Neural progenitor cell (in vitro differentiated cells): ENCODE measurements around the gene MKRN2OS. TPM values are rescaled to one million over a fixed set of nuclear protein-coding genes. Genes with fewer than 3 reads are reported as not detected.

Experiments
- DNase-seq: peaks from one replicate; pipeline ENCODE4 v3.0.0-alpha.2; 2016; ENCODE audit warnings: low spot score
- H2AFZ ChIP-seq: fragments of 200-600 bp; sonication (generic); replicated peaks from 2 replicates; pipeline ENCODE4 v1.6.1; 2016; ENCODE audit warnings: antibody characterized with exemption
- H3F3A ChIP-seq: fragments of 200-600 bp; sonication (generic); 2 replicates; pipeline ENCODE4 v1.6.1; 2016; ENCODE audit warnings: antibody characterized with exemption, low read depth
- H3K27ac ChIP-seq: fragments of 200-600 bp; sonication (generic); 2 replicates; pipeline ENCODE4 v1.5.1; 2016; ENCODE audit warnings: mild to moderate bottlenecking
- H3K27me3 ChIP-seq: fragments of 200-600 bp; sonication (generic); 2 replicates; pipeline ENCODE4 v1.6.1; 2016; ENCODE audit warnings: mild to moderate bottlenecking, moderate library complexity
- H3K36me3 ChIP-seq: fragments of 200-600 bp; sonication (generic); 2 replicates; pipeline ENCODE4 v1.5.1; 2016
- H3K4me1 ChIP-seq: fragments of 200-600 bp; sonication (generic); 2 replicates; pipeline ENCODE4 v1.6.1; 2016; ENCODE audit warnings: mixed run types
- H3K4me2 ChIP-seq: fragments of 200-600 bp; sonication (generic); 2 replicates; pipeline ENCODE4 v1.6.1; 2016
- H3K4me3 ChIP-seq: fragments of 200-600 bp; sonication (generic); 2 replicates; pipeline ENCODE4 v1.5.1; 2016
- H3K79me2 ChIP-seq: fragments of 200-600 bp; sonication (generic); 2 replicates; pipeline ENCODE4 v1.6.1; 2016; ENCODE audit warnings: low read depth
- H3K9ac ChIP-seq: fragments of 200-600 bp; sonication (generic); 2 replicates; pipeline ENCODE4 v1.6.1; 2016
- H3K9me3 ChIP-seq: fragments of 200-600 bp; sonication (generic); 2 replicates; pipeline ENCODE4 v1.5.1; 2016; ENCODE audit warnings: low read depth
- H4K20me1 ChIP-seq: fragments of 200-600 bp; sonication (generic); 2 replicates; pipeline ENCODE4 v1.6.1; 2016; ENCODE audit warnings: low read depth
- H3K27ac Mint-ChIP-seq: 3 replicates; pipeline ENCODE4 v1.8.0; 2021; ENCODE audit warnings: mixed read lengths
- H3K27me3 Mint-ChIP-seq: 2 replicates; pipeline ENCODE4 v1.8.0; 2022; ENCODE audit warnings: low read depth, mild to moderate bottlenecking, inconsistent platforms, moderate library complexity, mixed read lengths; ENCODE audit not compliant: insufficient read depth
- H3K36me3 Mint-ChIP-seq: 3 replicates; pipeline ENCODE4 v1.8.0; 2021; ENCODE audit warnings: mixed read lengths
- H3K4me1 Mint-ChIP-seq: 3 replicates; pipeline ENCODE4 v1.8.0; 2021; ENCODE audit warnings: mixed read lengths
- H3K4me3 Mint-ChIP-seq: 3 replicates; pipeline ENCODE4 v1.8.0; 2021; ENCODE audit warnings: mild to moderate bottlenecking, moderate library complexity, mixed read lengths
- H3K9me3 Mint-ChIP-seq: 3 replicates; pipeline ENCODE4 v1.8.0; 2020; ENCODE audit warnings: mixed read lengths
- CTCF ChIP-seq: fragments of 200-600 bp; sonication (generic); IDR thresholded peaks from 2 replicates; pipeline ENCODE4 v1.5.1; 2017; ENCODE audit warnings: antibody characterized with exemption, mild to moderate bottlenecking
- EZH2 ChIP-seq: fragments of 200-600 bp; sonication (generic); IDR thresholded peaks from 2 replicates; pipeline ENCODE4 v1.6.1; 2017; ENCODE audit warnings: antibody characterized with exemption, mild to moderate bottlenecking, moderate library complexity
- EZH2phosphoT487 ChIP-seq: fragments of 200-600 bp; sonication (generic); IDR thresholded peaks from 2 replicates; pipeline ENCODE4 v1.6.1; 2017; ENCODE audit warnings: antibody characterized with exemption
- total RNA-seq: library from RNA; depleted of rRNA; stranded (reverse); fragments of >200 nt; gene quantifications from 2 replicates; pipeline ENCODE4 v1.2.3, GENCODE V29; 2015; ENCODE audit warnings: low replicate concordance

MKRN2OS gene
- total RNA-seq, 1 donor from 2014 or later = not detected

GRCh38 chr3:12584083-12584482 is 38.8 kb upstream of the MKRN2OS start:
- Histone ChIP-seq H3K27me3 (no peaks in the 10 kb centered on the region), H3K9me3 (no peaks in the 10 kb centered on the region), H3K27ac (peak overlapping the region; percentile 20), H3F3A (peaks cover 7% of the 10 kb centered on the region), H3K4me2 (no peak overlapping the region), H3K4me3 (no peak overlapping the region), H2AFZ (no peak overlapping the region), H3K4me1 (no peaks in the 10 kb centered on the region), H3K9ac (no peak overlapping the region), H4K20me1 (no peaks in the 10 kb centered on the region), H3K79me2 (no peaks in the 10 kb centered on the region), H3K36me3 (no peaks in the 10 kb centered on the region)
- no peak for TF ChIP-seq EZH2
- TF ChIP-seq EZH2phosphoT487 = no peak
- TF ChIP-seq CTCF = no peak
- Mint-ChIP-seq H3K27ac (no peak overlapping the region), H3K4me1 (no peaks in the 10 kb centered on the region), H3K4me3 (no peak overlapping the region), H3K27me3 (peaks cover 2% of the 10 kb centered on the region), H3K9me3 (no peaks in the 10 kb centered on the region), H3K36me3 (peaks cover 29% of the 10 kb centered on the region)
- no peak for DNase-seq

- Histone ChIP-seq H4K20me1 (no peaks in the 10 kb centered on the region), H2AFZ (no peak overlapping the region), H3F3A (peaks cover 7% of the 10 kb centered on the region), H3K9me3 (no peaks in the 10 kb centered on the region), H3K79me2 (no peaks in the 10 kb centered on the region), H3K36me3 (no peaks in the 10 kb centered on the region), H3K4me3 (no peak overlapping the region), H3K27ac (no peak overlapping the region), H3K9ac (no peak overlapping the region), H3K4me2 (no peak overlapping the region), H3K4me1 (no peaks in the 10 kb centered on the region), H3K27me3 (no peaks in the 10 kb centered on the region)
- H3K27me3 Mint-ChIP-seq = peaks cover 2% of the 10 kb centered on the region
- H3K4me3 Mint-ChIP-seq = no peak overlapping the region
- peaks cover 21% of the 10 kb centered on the region for H3K36me3 Mint-ChIP-seq
- DNase-seq = no peak
- H3K9me3 Mint-ChIP-seq = no peaks in the 10 kb centered on the region
- TF ChIP-seq EZH2 = no peak
- no peak for TF ChIP-seq EZH2phosphoT487
- no peak for TF ChIP-seq CTCF
- H3K4me1 Mint-ChIP-seq = no peaks in the 10 kb centered on the region
- no peak overlapping the region for H3K27ac Mint-ChIP-seq
Measured at GRCh38 chr3:12583280-12583679, 38.0 kb upstream of the MKRN2OS start.

DNA sequence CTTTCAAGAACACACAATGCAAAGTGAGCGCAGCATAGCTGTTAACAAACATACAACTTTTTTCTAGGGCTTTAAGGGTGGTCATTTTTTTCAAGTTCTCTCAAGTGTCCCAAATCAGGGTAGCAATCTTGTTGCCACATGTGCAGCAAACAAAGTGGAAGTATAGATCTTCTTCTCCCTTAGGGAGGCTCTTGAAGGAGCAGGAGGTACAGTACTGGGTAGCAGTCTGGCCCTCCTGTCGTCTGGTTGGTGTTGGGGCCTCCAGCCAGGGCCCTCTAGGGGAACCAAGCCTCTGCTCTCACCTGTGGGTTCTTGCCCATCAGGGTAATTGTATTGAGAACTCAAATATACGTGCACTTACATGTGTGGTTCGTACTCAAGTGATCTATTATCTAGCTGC is 37.4 kb upstream of the MKRN2OS start:
- Histone ChIP-seq H3K36me3 (no peaks in the 10 kb centered on the region), H2AFZ (no peak overlapping the region), H3K4me1 (no peaks in the 10 kb centered on the region), H4K20me1 (no peaks in the 10 kb centered on the region), H3K27me3 (no peaks in the 10 kb centered on the region), H3K4me2 (no peak overlapping the region), H3F3A (peaks cover 7% of the 10 kb centered on the region), H3K9me3 (no peaks in the 10 kb centered on the region), H3K27ac (no peak overlapping the region), H3K9ac (no peak overlapping the region), H3K79me2 (no peaks in the 10 kb centered on the region), H3K4me3 (no peak overlapping the region)
- no peaks in the 10 kb centered on the region for H3K9me3 Mint-ChIP-seq
- TF ChIP-seq EZH2 (no peak), EZH2phosphoT487 (no peak), CTCF (no peak)
- H3K27ac Mint-ChIP-seq = no peak overlapping the region
- H3K4me3 Mint-ChIP-seq = no peak overlapping the region
- H3K4me1 Mint-ChIP-seq = no peaks in the 10 kb centered on the region
- peaks cover 21% of the 10 kb centered on the region for H3K36me3 Mint-ChIP-seq
- peaks cover 2% of the 10 kb centered on the region for H3K27me3 Mint-ChIP-seq
- DNase-seq = no peak

GRCh38 chr3:12579905-12580304 is 34.6 kb upstream of the MKRN2OS start:
- Histone ChIP-seq H3F3A (peaks cover 7% of the 10 kb centered on the region), H3K4me3 (no peak overlapping the region), H3K27me3 (no peaks in the 10 kb centered on the region), H2AFZ (no peak overlapping the region), H3K9me3 (no peaks in the 10 kb centered on the region), H3K4me1 (no peaks in the 10 kb centered on the region), H3K9ac (no peak overlapping the region), H4K20me1 (no peaks in the 10 kb centered on the region), H3K79me2 (no peaks in the 10 kb centered on the region), H3K4me2 (no peak overlapping the region), H3K27ac (no peak overlapping the region), H3K36me3 (no peaks in the 10 kb centered on the region)
- Mint-ChIP-seq H3K36me3 (peaks cover 25% of the 10 kb centered on the region), H3K9me3 (no peaks in the 10 kb centered on the region), H3K27ac (no peak overlapping the region), H3K4me1 (no peaks in the 10 kb centered on the region), H3K27me3 (peaks cover 2% of the 10 kb centered on the region), H3K4me3 (no peak overlapping the region)
- no peak for DNase-seq
- TF ChIP-seq EZH2phosphoT487 = no peak
- TF ChIP-seq EZH2 = no peak
